Fibroblast of mammary gland (primary cell): ENCODE data around the gene SYNCRIP.

Experiments used
- DNase-seq: peaks from one replicate; pipeline ENCODE4 v3.0.0-alpha.2; 2010; ENCODE audit warnings: low read depth
- H3K4me3 ChIP-seq: 2 replicates; pipeline ENCODE4 v1.5.1; 2011; ENCODE audit warnings: low read depth, mild to moderate bottlenecking, low read length, moderate library complexity; ENCODE audit not compliant: control insufficient read depth
- TF ChIP-seq, protein P1 (sequence below): conservative IDR thresholded peaks from 2 replicates; pipeline ENCODE4 v1.5.1; 2011; ENCODE audit warnings: low read depth, low read length, inconsistent platforms; ENCODE audit not compliant: control insufficient read depth, insufficient read depth

The SYNCRIP gene

DNA sequence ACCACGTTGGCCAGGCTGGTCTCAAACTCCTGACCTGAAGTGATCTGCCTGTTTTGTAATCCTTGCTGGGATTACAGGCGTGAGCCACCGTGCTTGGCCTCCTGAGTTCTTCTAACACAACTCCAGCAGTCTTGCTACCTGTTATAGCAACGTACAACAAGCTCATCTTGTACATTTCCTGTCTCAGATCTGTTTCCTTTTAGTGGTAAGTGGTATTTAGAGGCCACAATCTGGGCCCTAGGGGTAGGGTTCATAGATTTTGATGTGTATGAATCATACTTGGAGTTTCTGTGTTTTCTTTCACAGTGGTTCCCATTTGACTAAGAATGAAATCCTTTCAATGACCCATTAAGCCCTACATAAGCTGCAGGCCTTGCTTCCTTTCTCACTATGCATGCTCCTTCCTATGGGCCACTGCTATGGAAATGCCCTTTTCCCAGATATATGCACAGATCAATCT, 27.1 kb upstream of the SYNCRIP start:
- TF ChIP-seq, protein P1, sequence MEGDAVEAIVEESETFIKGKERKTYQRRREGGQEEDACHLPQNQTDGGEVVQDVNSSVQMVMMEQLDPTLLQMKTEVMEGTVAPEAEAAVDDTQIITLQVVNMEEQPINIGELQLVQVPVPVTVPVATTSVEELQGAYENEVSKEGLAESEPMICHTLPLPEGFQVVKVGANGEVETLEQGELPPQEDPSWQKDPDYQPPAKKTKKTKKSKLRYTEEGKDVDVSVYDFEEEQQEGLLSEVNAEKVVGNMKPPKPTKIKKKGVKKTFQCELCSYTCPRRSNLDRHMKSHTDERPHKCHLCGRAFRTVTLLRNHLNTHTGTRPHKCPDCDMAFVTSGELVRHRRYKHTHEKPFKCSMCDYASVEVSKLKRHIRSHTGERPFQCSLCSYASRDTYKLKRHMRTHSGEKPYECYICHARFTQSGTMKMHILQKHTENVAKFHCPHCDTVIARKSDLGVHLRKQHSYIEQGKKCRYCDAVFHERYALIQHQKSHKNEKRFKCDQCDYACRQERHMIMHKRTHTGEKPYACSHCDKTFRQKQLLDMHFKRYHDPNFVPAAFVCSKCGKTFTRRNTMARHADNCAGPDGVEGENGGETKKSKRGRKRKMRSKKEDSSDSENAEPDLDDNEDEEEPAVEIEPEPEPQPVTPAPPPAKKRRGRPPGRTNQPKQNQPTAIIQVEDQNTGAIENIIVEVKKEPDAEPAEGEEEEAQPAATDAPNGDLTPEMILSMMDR: no peak
- H3K4me3 ChIP-seq: no peak overlapping the region
- peak; percentile 63 for DNase-seq

DNA sequence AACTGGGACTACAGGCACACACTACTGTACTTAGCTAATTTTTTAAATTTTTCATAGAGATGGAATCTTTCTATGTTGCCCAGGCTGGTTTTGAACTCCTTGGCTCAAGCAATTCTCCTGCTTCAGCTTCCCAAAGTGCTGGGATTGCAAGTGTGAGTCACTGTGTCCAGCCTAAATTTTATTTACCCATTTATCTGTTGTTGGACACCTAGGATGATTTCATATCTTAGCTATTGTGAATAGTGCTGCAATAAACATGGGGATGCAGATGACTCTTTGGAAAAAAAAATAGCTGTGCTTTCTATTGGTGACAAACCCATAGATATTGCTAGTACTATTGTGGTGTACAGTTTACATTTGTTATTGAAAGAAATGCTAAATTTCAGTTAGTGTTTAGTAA, 19.6 kb upstream of the SYNCRIP start:
- peak; percentile 48 for DNase-seq
- H3K4me3 ChIP-seq: no peak overlapping the region
- TF ChIP-seq, protein P1: no peak

DNA sequence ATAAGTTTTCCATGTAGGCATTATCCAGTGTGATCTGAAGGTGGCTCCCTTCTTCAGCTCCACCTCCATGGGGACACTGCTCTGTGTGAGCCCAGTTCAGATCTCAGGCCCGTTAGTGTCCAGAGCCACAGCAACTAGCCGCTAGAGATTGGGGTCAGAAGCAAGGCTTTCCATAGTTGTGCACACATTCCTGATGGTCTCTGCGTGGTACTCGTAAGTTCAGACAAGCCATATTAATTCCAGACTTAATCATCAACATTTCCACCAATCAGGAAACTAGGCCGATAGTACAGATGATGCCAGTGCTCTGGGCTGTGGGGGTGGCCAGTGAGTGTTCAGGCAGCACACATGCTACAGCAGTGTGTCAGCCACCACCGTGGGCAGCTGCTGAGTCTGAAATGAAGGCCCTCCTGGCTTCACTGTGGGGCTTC, 17.5 kb upstream of the SYNCRIP start:
- peak; percentile 97 for DNase-seq
- peak overlapping the region; percentile 20 for H3K4me3 ChIP-seq

DNA sequence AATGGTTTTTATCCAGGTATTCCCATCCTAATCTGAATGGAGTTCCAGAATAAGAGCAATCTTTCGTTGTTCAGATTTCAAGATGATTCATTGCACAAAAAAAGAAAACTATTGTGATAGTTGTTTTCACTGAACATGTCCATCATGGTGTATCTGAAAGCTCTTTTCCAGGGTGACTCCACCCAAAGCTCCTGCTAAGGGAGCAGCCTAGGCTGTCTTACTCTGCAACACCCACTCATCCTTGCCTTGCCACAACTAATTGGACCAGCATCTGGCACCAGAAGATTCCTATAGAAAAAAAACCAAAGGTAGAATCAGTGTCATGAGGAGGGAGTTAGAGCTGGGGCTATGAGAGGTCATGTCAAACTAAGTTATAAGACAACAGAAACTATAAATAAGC, 7.9 kb upstream of the SYNCRIP start:
- TF ChIP-seq, protein P1: no peak
- H3K4me3 ChIP-seq: no peak overlapping the region
- DNase-seq: no peak

More for the DNA sequence above, 17.5 kb upstream of the SYNCRIP start:
- TF ChIP-seq, protein P1: peak; percentile 39

DNA sequence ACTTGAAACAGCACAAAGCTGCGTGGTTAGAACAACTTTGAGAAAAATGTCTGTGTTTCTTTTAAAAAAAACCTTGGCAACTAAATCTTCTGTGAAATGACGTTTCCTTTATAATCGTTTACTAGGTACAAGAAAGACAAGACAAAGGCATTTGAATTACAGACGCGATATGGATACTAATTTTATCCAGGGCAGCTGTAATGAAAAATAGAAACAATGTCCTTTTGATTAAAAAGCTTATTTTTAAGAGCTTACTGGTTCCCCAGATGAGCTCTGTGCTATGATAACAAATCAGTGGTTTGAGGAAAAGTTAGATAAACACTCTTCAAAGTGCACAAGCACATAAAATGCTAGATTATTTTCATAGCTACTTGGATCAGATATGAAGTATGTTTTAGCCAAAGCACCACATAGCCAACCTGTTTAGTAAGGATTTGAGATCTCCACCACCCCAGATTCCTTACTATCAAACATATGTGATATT, 1.6 kb upstream of the SYNCRIP start:
- peak; percentile 19 for DNase-seq
- TF ChIP-seq, protein P1: no peak
- peak overlapping the region; percentile 67 for H3K4me3 ChIP-seq

DNA sequence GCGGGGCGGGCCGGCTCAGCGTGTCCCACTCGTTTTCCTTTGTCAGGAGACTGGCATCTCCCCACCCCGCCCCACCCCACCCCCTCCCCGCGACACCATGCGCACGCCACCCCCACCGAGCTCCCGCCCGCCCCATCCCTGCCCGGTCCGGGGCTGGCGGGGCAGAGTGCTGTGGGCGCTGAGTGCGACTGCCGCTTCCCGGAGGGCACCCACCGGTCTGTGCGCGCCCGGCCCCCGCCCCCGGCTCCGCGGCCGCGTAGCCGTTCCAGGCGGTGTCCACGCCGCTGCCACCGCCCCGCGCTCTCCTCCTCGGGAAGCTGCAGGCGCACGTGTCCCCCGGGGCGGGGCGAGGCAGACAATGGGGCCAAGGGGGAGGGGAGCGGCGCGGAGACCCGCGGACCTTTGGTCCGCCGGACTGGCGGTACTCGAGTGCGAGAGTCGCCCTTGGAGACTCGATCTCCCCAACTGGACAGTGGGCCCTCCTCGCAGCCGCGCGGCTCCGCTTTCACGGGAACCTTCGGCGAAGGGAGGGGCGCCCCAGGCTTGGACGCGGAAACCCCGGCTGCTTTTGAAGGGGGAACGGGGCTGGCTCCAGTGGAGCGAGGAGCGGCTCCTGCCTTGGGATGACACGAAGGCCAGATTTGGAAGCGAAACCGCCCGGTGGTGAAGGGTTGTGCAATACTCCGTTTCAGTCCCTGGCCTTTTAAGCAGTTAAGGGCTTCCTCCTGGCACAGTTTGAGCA, 1.0 kb upstream of the SYNCRIP start:
- DNase-seq: peak; percentile 98
- TF ChIP-seq, protein P1: no peak
- peak overlapping the region; percentile 67 for H3K4me3 ChIP-seq
